Erythroblast (primary cell): ENCODE data around the gene OPRD1.

Source experiments
- GATA1 ChIP-seq: IDR thresholded peaks from 2 replicates; pipeline ENCODE4 v1.6.1; 2011; ENCODE audit warnings: low read depth, mild to moderate bottlenecking, control low read depth, low read length, moderate library complexity
- POLR2A ChIP-seq: IDR thresholded peaks from 2 replicates; pipeline ENCODE4 v1.6.1; 2011; ENCODE audit warnings: mild to moderate bottlenecking, low read length

GRCh38 chr1:28883242-28883616 is 71.3 kb downstream of the OPRD1 start:
- TF ChIP-seq POLR2A (no peak), GATA1 (no peak)
